Cardiac muscle cell (in vitro differentiated cells and primary cell): ENCODE results near the gene KRCC1. TPM values are rescaled to one million over a fixed set of nuclear protein-coding genes. Genes with fewer than 3 reads are reported as not detected.
A peak's percentile ranks its signal among the peaks of the same experiment; 100 is the strongest.
"Not testable (repeated sequence)": the region's sequence is repeated elsewhere in the genome, so short reads cannot be mapped to it uniquely, and the experiment has no call there.

Experiments used
- DNase-seq, 2 donors: peaks; one replicate each; pipeline versions ENCODE4 v3.0.0 to v3.0.0-alpha.2; 2010 to 2017; ENCODE audit warnings: low read depth in 1 of 2, low spot score in 1 of 2
- H3K27ac ChIP-seq: fragments of 200-600 bp; sonication (generic); 2 replicates; pipeline ENCODE4 v1.5.1; 2016
- H3K27me3 ChIP-seq: fragments of 200-600 bp; sonication (generic); 2 replicates; pipeline ENCODE4 v1.6.0; 2016; ENCODE audit warnings: control low read depth
- H3K36me3 ChIP-seq: fragments of 200-600 bp; sonication (generic); 2 replicates; pipeline ENCODE4 v1.5.1; 2016; ENCODE audit warnings: control low read depth
- H3K4me1 ChIP-seq: fragments of 200-600 bp; sonication (generic); 2 replicates; pipeline ENCODE4 v1.8.1; 2017; ENCODE audit warnings: low read depth, mild to moderate bottlenecking, mixed run types
- H3K4me3 ChIP-seq: fragments of 200-600 bp; sonication (generic); 2 replicates; pipeline ENCODE4 v1.5.1; 2016; ENCODE audit warnings: mild to moderate bottlenecking
- H3K9me3 ChIP-seq: fragments of 200-600 bp; sonication (generic); 2 replicates; pipeline ENCODE4 v1.5.1; 2017; ENCODE audit warnings: low read depth, mild to moderate bottlenecking, control low read depth
- CTCF ChIP-seq: IDR thresholded peaks from 2 replicates; pipeline ENCODE4 v1.5.1; 2012; ENCODE audit warnings: low read depth, mild to moderate bottlenecking, low read length
- polyA plus RNA-seq: library from polyadenylated mRNA; unstranded; fragments of >200 nt; fragmentation: Nextera tagmentation; extraction: Ambion mirVana; gene quantifications from 2 replicates; pipeline ENCODE4 v1.2.1, GENCODE V29; 2016
- total RNA-seq: library from RNA; depleted of rRNA; stranded (reverse); fragments of >200 nt; gene quantifications from 2 replicates; pipeline ENCODE4 v1.2.3, GENCODE V29; 2016

KRCC1 gene
- total and polyA plus RNA-seq, 2 experiments from 2014 or later, result 26.5 to 26.6 TPM

GRCh38 chr2:88002359-88002707 is 53.2 kb downstream of the KRCC1 start:
- Histone ChIP-seq H3K27ac (no peak overlapping the region), H3K9me3 (no peaks in the 10 kb centered on the region), H3K36me3 (no peaks in the 10 kb centered on the region), H3K4me3 (no peak overlapping the region), H3K4me1 (no peaks in the 10 kb centered on the region), H3K27me3 (no peaks in the 10 kb centered on the region)
- DNase-seq, result no peak
- no peak for TF ChIP-seq CTCF

GRCh38 chr2:88000474-88000873 is 55.1 kb downstream of the KRCC1 start:
- H3K4me3 ChIP-seq, H3K27me3 ChIP-seq, H3K9me3 ChIP-seq, H3K27ac ChIP-seq, H3K36me3 ChIP-seq, H3K4me1 ChIP-seq, DNase-seq: not testable (repeated sequence)

GRCh38 chr2:87996570-87996969 is 59.0 kb downstream of the KRCC1 start:
- H3K27me3 ChIP-seq, result no peaks in the 10 kb centered on the region
- no peak overlapping the region for H3K27ac ChIP-seq
- no peak overlapping the region for H3K4me3 ChIP-seq
- no peaks in the 10 kb centered on the region for H3K4me1 ChIP-seq
- H3K36me3 ChIP-seq, result no peaks in the 10 kb centered on the region
- H3K9me3 ChIP-seq, result no peaks in the 10 kb centered on the region
- TF ChIP-seq CTCF, result no peak
- DNase-seq, result peak in 1 of 2 donors; percentile 42

- no peak overlapping the region for H3K4me3 ChIP-seq
- no peaks in the 10 kb centered on the region for H3K36me3 ChIP-seq
- H3K4me1 ChIP-seq, result no peaks in the 10 kb centered on the region
- no peak for DNase-seq
- H3K27me3 ChIP-seq, result no peaks in the 10 kb centered on the region
- no peak overlapping the region for H3K27ac ChIP-seq
- no peak for TF ChIP-seq CTCF
- no peaks in the 10 kb centered on the region for H3K9me3 ChIP-seq
Observed at GRCh38 chr2:87995756-87996155, 59.8 kb downstream of the KRCC1 start.

DNA sequence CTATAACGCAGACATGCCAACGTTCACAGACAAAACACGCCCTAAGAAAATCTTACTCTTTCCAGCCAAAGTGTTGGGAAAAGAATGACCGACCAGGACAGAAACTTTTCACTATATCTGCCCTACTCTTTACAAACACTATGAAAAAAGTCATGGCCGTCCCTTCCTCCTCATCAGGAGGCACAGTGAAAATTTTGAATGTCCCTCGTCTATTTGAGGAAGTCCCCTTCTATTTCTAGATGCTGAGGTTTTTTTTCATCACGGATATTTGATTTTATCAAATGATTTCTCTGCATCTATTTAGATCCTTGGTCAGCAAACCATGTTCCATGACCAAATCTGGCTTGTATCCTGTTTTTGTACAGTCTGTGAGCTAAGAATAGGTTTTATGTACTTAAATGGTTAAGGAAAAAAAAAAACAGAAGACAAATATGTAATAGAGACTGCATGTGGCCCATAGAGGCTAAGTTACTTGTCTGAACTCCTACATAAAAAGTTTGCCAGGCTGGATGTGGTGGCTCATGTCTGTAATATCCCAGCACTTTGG is 61.2 kb downstream of the KRCC1 start:
- not testable (repeated sequence) for H3K36me3 ChIP-seq, H3K4me3 ChIP-seq, H3K9me3 ChIP-seq, H3K27ac ChIP-seq, H3K4me1 ChIP-seq, DNase-seq, H3K27me3 ChIP-seq

GRCh38 chr2:87992569-87992968 is 63.0 kb downstream of the KRCC1 start:
- DNase-seq, H3K27me3 ChIP-seq, H3K27ac ChIP-seq, H3K9me3 ChIP-seq, H3K4me1 ChIP-seq, H3K4me3 ChIP-seq, H3K36me3 ChIP-seq: not testable (repeated sequence)

DNA sequence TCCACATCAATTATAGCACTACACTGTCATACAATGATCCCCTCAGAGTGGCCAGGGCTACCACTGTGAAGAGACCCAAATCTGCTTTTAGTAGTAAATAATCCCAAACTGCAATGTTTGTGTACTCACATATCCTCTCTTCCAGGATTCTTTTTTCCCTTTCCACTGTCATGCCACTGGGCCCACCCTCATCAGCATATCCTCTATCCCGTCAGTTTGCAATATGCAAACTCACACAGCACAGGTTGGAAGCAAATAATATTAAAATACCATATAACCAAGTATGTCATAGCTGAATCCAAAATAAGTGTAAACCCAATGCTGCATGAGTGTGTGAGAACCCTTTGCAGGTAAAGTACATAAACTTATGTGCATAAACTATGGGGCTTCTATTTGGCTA is 68.1 kb downstream of the KRCC1 start:
- not testable (repeated sequence) for H3K4me3 ChIP-seq, H3K27me3 ChIP-seq, H3K9me3 ChIP-seq, H3K4me1 ChIP-seq, H3K36me3 ChIP-seq, DNase-seq, H3K27ac ChIP-seq

GRCh38 chr2:87985902-87986301 is 69.7 kb downstream of the KRCC1 start:
- H3K9me3 ChIP-seq, DNase-seq, H3K4me3 ChIP-seq, H3K27ac ChIP-seq, H3K4me1 ChIP-seq, H3K27me3 ChIP-seq, H3K36me3 ChIP-seq: not testable (repeated sequence)

DNA sequence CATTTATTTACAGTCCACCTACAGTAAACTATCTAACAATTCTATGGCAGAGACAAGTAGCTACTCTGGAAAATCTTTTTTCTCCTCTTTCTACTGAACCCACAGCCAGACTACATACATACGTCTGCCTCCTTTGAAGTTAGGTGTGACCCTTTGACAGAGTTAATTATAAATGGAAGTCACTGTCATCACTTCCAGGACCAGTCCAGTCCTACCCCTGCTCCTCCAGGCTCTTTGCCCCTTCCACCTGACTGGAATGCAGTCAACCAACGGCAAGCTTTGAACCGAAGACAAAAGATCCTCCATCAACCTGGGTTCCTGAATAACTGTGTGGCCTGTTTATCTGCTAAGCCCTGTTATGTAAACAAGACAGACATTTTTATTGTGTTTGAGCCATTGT is 74.4 kb downstream of the KRCC1 start:
- not testable (repeated sequence) for H3K27ac ChIP-seq, H3K4me1 ChIP-seq, H3K27me3 ChIP-seq, DNase-seq, H3K4me3 ChIP-seq, H3K36me3 ChIP-seq, H3K9me3 ChIP-seq
